Peyer's patch (tissue), 4 donors: ENCODE data around the gene SUMO4. TPM values are rescaled to one million over a fixed set of nuclear protein-coding genes. Genes with fewer than 3 reads are reported as not detected.

ENCODE experiments used
- DNase-seq, 3 donors: peaks; one replicate each; pipeline ENCODE4 v3.0.0-alpha.2; 2017 to 2019
- H3K27ac ChIP-seq, 4 donors: fragments of 200-600 bp; sonication (generic); one replicate each; pipeline ENCODE4 v1.5.1; 2016 to 2019
- H3K27me3 ChIP-seq, 2 donors: fragments of 200-600 bp; sonication (generic); one replicate each; pipeline ENCODE4 v1.5.1; 2019
- H3K36me3 ChIP-seq, 3 donors: fragments of 200-600 bp; sonication (generic); one replicate each; pipeline ENCODE4 v1.5.1; 2016 to 2019
- H3K4me1 ChIP-seq, 4 donors: fragments of 200-600 bp; sonication (generic); one replicate each; pipeline ENCODE4 v1.5.1; 2016 to 2019
- H3K4me3 ChIP-seq, 4 donors: fragments of 200-600 bp; sonication (generic); 1 replicate in 3 of 4; 2 replicates in 1 of 4; pipeline ENCODE4 v1.5.1; 2016 to 2019; ENCODE audit warnings: mild to moderate bottlenecking in 1 of 4
- H3K9me3 ChIP-seq, 4 donors: fragments of 200-600 bp; sonication (generic); one replicate each; pipeline ENCODE4 v1.5.1; 2016 to 2019; ENCODE audit warnings: mild to moderate bottlenecking in 1 of 4
- CTCF ChIP-seq, 6 experiments: fragments of 450-650 bp in 4 of 6; fragments of 200-600 bp in 2 of 6; sonication (generic) in 1 of 6; IDR thresholded peaks; one replicate each; pipeline ENCODE4 v1.5.1; 2017 to 2019; ENCODE audit warnings: antibody characterized with exemption in 6 of 6, mild to moderate bottlenecking in 3 of 6, moderate library complexity in 1 of 6
- POLR2A ChIP-seq, 2 donors: fragments of 450-650 bp; IDR thresholded peaks; one replicate each; pipeline ENCODE4 v1.5.1; 2017; ENCODE audit warnings: antibody characterized with exemption in 2 of 2, mild to moderate bottlenecking in 2 of 2, moderate library complexity in 2 of 2
- total RNA-seq, 4 donors: library from RNA; depleted of rRNA; stranded (reverse); fragments of >200 nt; gene quantifications; one replicate each; pipeline ENCODE4 v1.1.0, GENCODE V29; 2016

The SUMO4 gene
- total RNA-seq, 4 donors from 2014 or later: 5.1 to 8.2 (median 7.0) TPM; not detected in 1

- Histone ChIP-seq H3K27me3 (no peaks in the 10 kb centered on the region), H3K4me1 (no peaks in the 10 kb centered on the region), H3K27ac (no peak overlapping the region), H3K4me3 (no peak overlapping the region), H3K36me3 (peaks cover 0 to 41% (median 4%) of the 10 kb centered on the region in 3 donors), H3K9me3 (no peaks in the 10 kb centered on the region)
- DNase-seq: no peak
- TF ChIP-seq CTCF (IDR thresholded peaks at IDR 0.05): no peak
- no peak for TF ChIP-seq POLR2A (IDR thresholded peaks at IDR 0.05)
Measured at GRCh38 chr6:149379977-149380376, 20.1 kb upstream of the SUMO4 start.

- DNase-seq: no peak
- no peaks in the 10 kb centered on the region for H3K9me3 ChIP-seq
- no peak for TF ChIP-seq POLR2A (IDR thresholded peaks at IDR 0.05)
- TF ChIP-seq CTCF (IDR thresholded peaks at IDR 0.05): no peak
- H3K27me3 ChIP-seq: no peaks in the 10 kb centered on the region
- no peak overlapping the region for H3K27ac ChIP-seq
- H3K4me3 ChIP-seq: no peak overlapping the region
- peaks cover 0 to 41% (median 4%) of the 10 kb centered on the region in 3 donors for H3K36me3 ChIP-seq
- H3K4me1 ChIP-seq: no peaks in the 10 kb centered on the region
Measured at GRCh38 chr6:149380523-149380922, 19.5 kb upstream of the SUMO4 start.

GRCh38 chr6:149383371-149383770 is 16.7 kb upstream of the SUMO4 start:
- Histone ChIP-seq H3K27me3 (no peaks in the 10 kb centered on the region), H3K27ac (no peak overlapping the region), H3K4me1 (peaks cover 0 to 11% (median 0%) of the 10 kb centered on the region in 4 donors), H3K36me3 (peaks cover 0 to 35% (median under 1%) of the 10 kb centered on the region in 3 donors), H3K4me3 (no peak overlapping the region), H3K9me3 (no peaks in the 10 kb centered on the region)
- TF ChIP-seq POLR2A (IDR thresholded peaks at IDR 0.05): no peak
- no peak for TF ChIP-seq CTCF (IDR thresholded peaks at IDR 0.05)
- DNase-seq: no peak

- TF ChIP-seq CTCF (IDR thresholded peaks at IDR 0.05) (no peak), POLR2A (IDR thresholded peaks at IDR 0.05) (no peak)
- Histone ChIP-seq H3K27me3 (no peaks in the 10 kb centered on the region), H3K4me3 (no peak overlapping the region), H3K27ac (no peak overlapping the region), H3K4me1 (peaks cover 0 to 11% (median 0%) of the 10 kb centered on the region in 4 donors), H3K36me3 (peaks cover 0 to 24% (median 0%) of the 10 kb centered on the region in 3 donors), H3K9me3 (no peaks in the 10 kb centered on the region)
- DNase-seq: no peak
Measured at GRCh38 chr6:149384464-149384863, 15.6 kb upstream of the SUMO4 start.

- Histone ChIP-seq H3K4me3 (no peak overlapping the region), H3K9me3 (no peaks in the 10 kb centered on the region), H3K4me1 (peaks cover 0 to 11% (median 0%) of the 10 kb centered on the region in 4 donors), H3K27me3 (no peaks in the 10 kb centered on the region), H3K27ac (no peak overlapping the region), H3K36me3 (peaks cover 0 to 9% (median 0%) of the 10 kb centered on the region in 3 donors)
- no peak for TF ChIP-seq POLR2A (IDR thresholded peaks at IDR 0.05)
- TF ChIP-seq CTCF (IDR thresholded peaks at IDR 0.05): no peak
- no peak for DNase-seq
Measured at GRCh38 chr6:149385998-149386646, 13.9 kb upstream of the SUMO4 start.
